NCI-H82 treated with DMSO at 0.1 percent for 48 hours (cell line): ENCODE results near the gene PRUNE2.

Experiments
- DNase-seq: peaks from one replicate; lab custom pipeline; 2025; ENCODE audit not compliant: unreplicated experiment; lab: John Stamatoyannopoulos, UW

Gene PRUNE2

GRCh38 chr9:76738402-76738801 is 167.5 kb downstream of the PRUNE2 start:
- no peak for DNase-seq

DNA sequence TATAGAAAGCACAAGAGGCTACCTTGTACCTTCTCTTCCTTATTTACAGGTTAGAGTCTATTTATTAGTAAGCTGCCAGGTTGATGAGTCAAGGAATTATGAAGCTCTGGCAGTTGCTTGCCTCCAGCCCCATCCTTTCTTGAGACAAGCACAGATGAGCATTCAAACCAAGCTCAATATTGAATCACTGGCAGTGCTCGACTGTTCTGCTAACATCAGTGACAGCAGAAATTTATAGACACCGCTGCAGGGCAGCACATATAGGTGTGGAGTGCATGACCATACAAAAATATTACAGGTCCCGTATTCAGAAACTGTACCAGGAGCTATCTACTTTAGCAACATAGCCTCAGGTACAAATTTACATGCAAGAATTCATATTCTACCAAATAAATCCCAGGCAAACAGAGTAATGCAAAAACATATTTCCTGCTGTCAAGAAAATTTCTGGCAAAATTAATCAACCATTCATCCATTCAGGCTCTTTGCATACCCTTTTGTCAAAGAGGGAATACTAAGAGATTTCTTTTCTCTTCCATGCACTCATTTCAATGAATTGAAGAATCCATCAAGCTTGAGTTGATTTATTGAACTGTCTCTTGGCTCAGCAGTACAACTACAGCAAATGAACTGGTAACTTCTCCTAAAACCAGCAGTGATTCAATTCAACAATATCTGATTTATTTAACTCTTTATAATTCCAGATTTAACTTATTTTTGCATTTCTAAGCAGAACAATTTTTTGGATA is 168.6 kb downstream of the PRUNE2 start:
- no peak for DNase-seq

- no peak for DNase-seq
Observed at GRCh38 chr9:76734716-76735115, 171.2 kb downstream of the PRUNE2 start.

GRCh38 chr9:76733096-76733495 is 172.8 kb downstream of the PRUNE2 start:
- DNase-seq, result no peak

- no peak for DNase-seq
Observed at GRCh38 chr9:76732341-76732958, 173.5 kb downstream of the PRUNE2 start.

- DNase-seq, result no peak
Observed at GRCh38 chr9:76730801-76731200, 175.1 kb downstream of the PRUNE2 start.

GRCh38 chr9:76729980-76730737 is 175.8 kb downstream of the PRUNE2 start:
- DNase-seq, result no peak

DNA sequence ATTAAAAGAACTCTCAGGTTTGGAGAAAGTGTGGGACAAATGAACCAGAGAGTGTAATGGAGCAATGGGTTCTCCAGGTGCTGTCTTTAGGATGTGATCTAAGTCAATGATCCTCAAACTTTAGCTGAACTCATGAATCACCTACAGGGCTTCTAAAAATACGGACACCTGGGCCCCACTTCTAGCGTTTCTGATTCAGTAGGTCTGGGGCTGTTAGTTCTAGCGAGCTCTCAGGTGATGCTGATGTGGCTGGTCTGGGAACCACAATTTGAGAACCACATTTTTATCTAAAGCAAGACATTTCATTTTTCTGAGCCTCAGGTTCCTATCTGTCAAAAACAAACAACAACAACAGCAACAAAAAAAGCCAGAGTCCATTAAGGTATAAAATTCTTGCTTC is 176.8 kb downstream of the PRUNE2 start:
- DNase-seq, result no peak

GRCh38 chr9:76725885-76726284 is 180.0 kb downstream of the PRUNE2 start:
- no peak for DNase-seq

DNA sequence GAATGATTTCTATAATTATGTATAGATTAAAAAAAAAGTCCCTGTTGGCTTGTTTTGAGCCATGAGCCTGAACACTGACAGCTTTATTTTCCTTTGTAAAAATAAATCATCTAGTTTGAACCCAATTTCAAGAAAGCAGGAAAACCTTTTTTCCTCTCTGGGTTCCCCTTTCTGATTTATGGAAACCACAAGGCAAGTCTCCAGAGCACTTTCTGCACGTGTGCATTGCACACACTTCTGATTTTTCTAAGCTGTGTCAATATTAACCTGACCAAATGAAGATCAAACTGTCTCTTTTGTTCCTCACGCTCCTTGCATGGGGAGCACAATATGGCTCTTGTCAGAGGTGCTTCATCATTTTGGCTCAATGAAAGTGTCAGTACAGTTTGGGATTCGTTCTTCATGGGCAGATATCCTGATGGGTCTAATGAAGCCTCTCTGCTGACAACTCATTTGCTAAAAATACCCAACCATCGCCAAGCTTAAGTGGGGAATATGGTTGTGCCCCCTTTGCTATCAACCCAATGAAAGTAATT is 180.8 kb downstream of the PRUNE2 start:
- no peak for DNase-seq

DNA sequence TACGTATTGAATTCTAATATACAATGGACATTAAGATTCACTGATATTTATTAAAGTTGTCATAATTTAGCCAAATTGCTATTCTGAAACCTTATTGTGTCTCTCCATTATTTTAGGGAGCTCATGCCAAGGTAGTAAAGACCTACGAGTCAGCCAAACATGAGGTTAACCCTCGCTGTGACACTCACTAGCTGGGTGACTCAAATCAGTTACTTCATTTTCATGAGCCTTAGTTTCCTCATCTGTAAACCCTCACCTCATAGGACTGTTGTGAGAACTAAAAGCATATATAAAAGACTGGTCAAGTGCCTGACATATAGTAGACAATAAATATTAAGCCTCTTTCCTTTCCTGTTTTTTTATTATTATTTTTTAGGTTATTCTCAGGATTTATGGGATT is 185.7 kb downstream of the PRUNE2 start:
- DNase-seq, result no peak

DNA sequence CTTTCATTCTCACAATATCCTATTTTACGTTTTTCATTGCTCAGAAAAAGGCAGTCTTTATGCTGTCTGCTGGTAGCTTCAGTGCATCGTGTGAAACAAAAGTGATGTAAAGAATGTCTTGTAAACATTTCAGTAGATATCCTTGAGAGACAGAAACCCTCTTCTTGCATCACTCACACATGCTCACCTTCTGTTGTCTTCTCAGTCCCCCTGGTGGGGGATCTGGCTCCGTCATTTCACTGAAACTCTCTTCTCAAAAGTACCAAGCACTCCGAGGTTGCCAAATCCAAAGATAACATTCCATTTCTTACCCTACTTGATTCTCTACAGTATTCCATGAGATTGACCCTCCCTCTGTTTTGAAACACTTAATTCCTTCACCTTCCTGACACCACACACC is 187.7 kb downstream of the PRUNE2 start:
- no peak for DNase-seq

DNA sequence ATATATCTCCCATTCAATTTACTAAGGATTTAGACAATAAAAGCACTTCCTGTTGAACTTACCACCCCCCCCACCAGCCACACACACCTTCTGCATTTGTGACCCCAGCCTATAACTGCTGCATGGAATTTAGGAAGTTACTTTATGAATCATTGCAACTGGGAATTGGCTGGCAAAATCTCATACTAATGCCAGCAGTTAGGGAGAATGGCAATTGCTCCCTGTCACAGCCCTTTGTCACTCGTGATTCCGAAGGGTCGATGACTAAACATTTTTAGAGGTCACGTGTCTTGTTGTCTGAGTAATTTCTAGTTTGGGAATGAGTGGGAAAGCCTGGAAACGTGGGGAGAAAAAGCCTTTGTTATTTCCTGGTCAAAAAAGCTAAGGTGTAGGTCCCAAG is 188.3 kb downstream of the PRUNE2 start:
- DNase-seq, result no peak

- DNase-seq, result no peak
Observed at GRCh38 chr9:76717176-76717575, 188.7 kb downstream of the PRUNE2 start.

DNA sequence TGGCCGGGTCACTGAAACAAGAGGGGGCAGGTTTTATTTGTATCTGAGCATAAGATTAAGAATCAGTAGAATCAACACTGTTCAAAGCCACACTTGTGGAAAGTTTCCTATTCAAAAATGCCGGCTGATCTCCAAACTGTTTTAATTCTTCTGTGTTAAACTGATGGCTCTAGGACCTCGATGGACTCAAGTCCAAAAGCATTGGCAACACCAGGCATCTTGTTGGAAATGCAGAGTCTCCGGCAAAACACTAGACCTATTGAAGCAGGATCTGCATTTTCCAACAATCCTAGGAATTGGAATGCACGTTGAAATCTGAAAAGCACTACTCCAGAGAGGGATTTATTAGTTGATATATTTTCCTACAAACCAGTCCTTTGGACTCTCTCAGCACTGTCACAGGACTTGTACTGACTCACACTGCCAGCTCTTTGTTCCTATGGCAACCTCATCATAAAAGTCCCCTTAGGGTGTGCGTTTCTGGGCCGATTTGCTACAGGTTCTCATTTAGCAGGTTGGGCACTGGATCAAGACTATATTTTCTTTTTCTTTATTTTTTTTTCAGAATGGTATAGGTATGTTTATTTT is 189.7 kb downstream of the PRUNE2 start:
- no peak for DNase-seq

- no peak for DNase-seq
Observed at GRCh38 chr9:76713381-76713780, 192.5 kb downstream of the PRUNE2 start.

- no peak for DNase-seq
Observed at GRCh38 chr9:76709020-76709419, 196.9 kb downstream of the PRUNE2 start.

DNA sequence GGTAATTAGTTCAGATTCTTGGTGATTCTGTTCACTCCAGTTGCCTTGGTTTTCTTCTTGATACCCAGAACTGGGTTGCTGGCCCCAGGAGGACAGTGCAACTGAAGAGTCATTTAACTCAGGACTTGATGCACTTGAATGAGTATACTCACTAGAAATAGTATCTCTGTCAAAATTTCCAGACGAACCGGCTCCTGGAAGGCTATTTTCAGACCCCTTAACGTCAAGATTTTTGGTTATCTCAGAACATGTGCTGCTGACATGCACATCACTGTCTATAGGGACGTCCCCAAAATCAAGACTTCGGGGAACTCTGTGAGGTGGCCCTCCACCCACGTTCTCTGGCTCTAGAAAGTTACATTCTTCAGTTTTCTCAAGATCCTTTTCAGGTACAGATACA is 198.4 kb downstream of the PRUNE2 start:
- DNase-seq, result no peak

- peak; percentile 47 for DNase-seq
Observed at GRCh38 chr9:76704593-76705204, 201.2 kb downstream of the PRUNE2 start.

GRCh38 chr9:76703270-76703669 is 202.6 kb downstream of the PRUNE2 start:
- no peak for DNase-seq

GRCh38 chr9:76701441-76702039 is 204.4 kb downstream of the PRUNE2 start:
- DNase-seq, result peak; percentile 82
